ENCODE results near the gene JAK1. TPM values are rescaled to one million over a fixed set of nuclear protein-coding genes. Genes with fewer than 3 reads are reported as not detected.

JAK1 gene
- total and polyA plus RNA-seq, 10 of the 15 experiments (the other 5 are each of a cell fraction or from before 2014, with no cell fraction given), result 9.6 to 45.5 (median 35.7) TPM

- ATAC-seq (peak; percentile 66), DNase-seq (ENCODE audit: low read depth, low spot score) (no peak), FAIRE-seq (no peak)
- intact Hi-C loops (cut with micrococcal nuclease; ENCODE audit: unreplicated experiment), result no loop called here
- Histone ChIP-seq H3K4me3 (0 out of 2 replicates have a peak overlapping the region, but pooled peaks have one; percentile 28), H3K36me3 (ENCODE audit: control insufficient read depth in 2 of 2, insufficient read depth in 2 of 2, low read length in 1 of 2) (0 out of 4 replicates have a peak, but pooled peaks cover 0 to 2% of the 10 kb centered on the region in 2 experiments), H3K27me3 (replicated peaks in 1 of 2; ENCODE audit: control insufficient read depth in 2 of 2, insufficient read depth in 2 of 2, low read length in 1 of 2) (no peaks in the 10 kb centered on the region), H3K4me2 (ENCODE audit: control insufficient read depth, insufficient read depth) (peak overlapping the region; percentile 87), H3K4me1 (ENCODE audit: control insufficient read depth, insufficient read depth, low read length) (peaks cover 47% of the 10 kb centered on the region), H3K79me2 (ENCODE audit: control insufficient read depth, insufficient read depth, low read length) (peaks cover 28% of the 10 kb centered on the region), H3K9me3 (replicated peaks; ENCODE audit: control insufficient read depth, insufficient read depth, low read length) (no peaks in the 10 kb centered on the region), H2AFZ (ENCODE audit: control insufficient read depth, low read depth, low read length) (no peak overlapping the region), H4K20me1 (ENCODE audit: control insufficient read depth, insufficient read depth) (0 out of 2 replicates have a peak, but pooled peaks cover 4% of the 10 kb centered on the region), H3K9ac (ENCODE audit: control insufficient read depth, insufficient read depth, low read length) (peak overlapping the region; percentile 9; the same call in 1 of the 2 replicates), H3K27ac (ENCODE audit: control insufficient read depth, insufficient read depth) (peak overlapping the region; percentile 82)
- POLR2A ChIA-PET, result interaction anchor here (0.7 to 0.8 kb wide), 2 partner anchors 10 to 63 kb away, joined by 3 read pairs; no protein-coding TSS in a partner anchor
- WGBS (ENCODE audit: insufficient coverage, insufficient replicate concordance, low lambda C conversion rate, missing lambda C conversion rate), result 21% methylated on average over 4 of the region's 4 CpGs
- RAD21 ChIA-PET (ENCODE audit: unreplicated experiment), result interaction anchor here (0.8 to 1.0 kb wide), 2 partner anchors 25 to 64 kb away, joined by 3 read pairs; no protein-coding TSS in a partner anchor
- SMC1A ChIA-PET (ENCODE audit: uncharacterized antibody, unreplicated experiment), result interaction anchor here (0.9 to 4.6 kb wide), 3 partner anchors 11 to 63 kb away, joined by 3 to 24 read pairs (median 3); no protein-coding TSS in a partner anchor
- CTCF ChIA-PET, result interaction anchor here (0.6 kb wide), 1 partner anchor 554 kb away, joined by 3 read pairs; no protein-coding TSS in a partner anchor
- no TSS peak for BruUV-seq (replicated peaks)
- in situ Hi-C loops (cut with MboI), result loop anchor here (5.0 kb wide), 1 partner anchor 64 kb away; no protein-coding TSS in a partner anchor
- TF ChIP-seq PAX5 (IDR thresholded peaks at IDR 0.05; ENCODE audit: borderline replicate concordance, low read depth, low read length) (0 out of 2 replicates have a peak, but pooled peaks have one; percentile 9), RB1 (IDR thresholded peaks at IDR 0.05; ENCODE audit: borderline replicate concordance) (no peak), CUX1 (IDR thresholded peaks at IDR 0.05; ENCODE audit: insufficient replicate concordance, low read depth, low read length) (no peak), SUZ12 (IDR thresholded peaks at IDR 0.05; ENCODE audit: unreplicated experiment) (no peak), FOXM1 (IDR thresholded peaks at IDR 0.05; ENCODE audit: low read depth, low read length) (peak; percentile 51; the same call in 1 of the 2 replicates), NFIC (IDR thresholded peaks at IDR 0.05; ENCODE audit: low read depth, low read length) (peak; percentile 34), TCF12 (IDR thresholded peaks at IDR 0.05; ENCODE audit: low read depth, low read length) (0 out of 2 replicates have a peak, but pooled peaks have one; percentile 16), BMI1 (IDR thresholded peaks at IDR 0.05; ENCODE audit: borderline replicate concordance) (no peak), BCL11A (IDR thresholded peaks at IDR 0.05; ENCODE audit: low read depth, low read length) (0 out of 2 replicates have a peak, but pooled peaks have one; percentile 10), POU2F2 (IDR thresholded peaks at IDR 0.05; ENCODE audit: borderline replicate concordance, low read depth, low read length) (peak; percentile 89; the same call in 2 of the 3 replicates), NR2F1 (conservative IDR thresholded peaks at IDR 0.05) (no peak), ZZZ3 (IDR thresholded peaks at IDR 0.05; ENCODE audit: control insufficient read depth, insufficient read length, low read depth) (no peak)
- TF ChIP-seq, protein P1, sequence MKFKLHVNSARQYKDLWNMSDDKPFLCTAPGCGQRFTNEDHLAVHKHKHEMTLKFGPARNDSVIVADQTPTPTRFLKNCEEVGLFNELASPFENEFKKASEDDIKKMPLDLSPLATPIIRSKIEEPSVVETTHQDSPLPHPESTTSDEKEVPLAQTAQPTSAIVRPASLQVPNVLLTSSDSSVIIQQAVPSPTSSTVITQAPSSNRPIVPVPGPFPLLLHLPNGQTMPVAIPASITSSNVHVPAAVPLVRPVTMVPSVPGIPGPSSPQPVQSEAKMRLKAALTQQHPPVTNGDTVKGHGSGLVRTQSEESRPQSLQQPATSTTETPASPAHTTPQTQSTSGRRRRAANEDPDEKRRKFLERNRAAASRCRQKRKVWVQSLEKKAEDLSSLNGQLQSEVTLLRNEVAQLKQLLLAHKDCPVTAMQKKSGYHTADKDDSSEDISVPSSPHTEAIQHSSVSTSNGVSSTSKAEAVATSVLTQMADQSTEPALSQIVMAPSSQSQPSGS (IDR thresholded peaks at IDR 0.05; ENCODE audit: low read length), result peak; percentile 50
- TF ChIP-seq, protein P2, sequence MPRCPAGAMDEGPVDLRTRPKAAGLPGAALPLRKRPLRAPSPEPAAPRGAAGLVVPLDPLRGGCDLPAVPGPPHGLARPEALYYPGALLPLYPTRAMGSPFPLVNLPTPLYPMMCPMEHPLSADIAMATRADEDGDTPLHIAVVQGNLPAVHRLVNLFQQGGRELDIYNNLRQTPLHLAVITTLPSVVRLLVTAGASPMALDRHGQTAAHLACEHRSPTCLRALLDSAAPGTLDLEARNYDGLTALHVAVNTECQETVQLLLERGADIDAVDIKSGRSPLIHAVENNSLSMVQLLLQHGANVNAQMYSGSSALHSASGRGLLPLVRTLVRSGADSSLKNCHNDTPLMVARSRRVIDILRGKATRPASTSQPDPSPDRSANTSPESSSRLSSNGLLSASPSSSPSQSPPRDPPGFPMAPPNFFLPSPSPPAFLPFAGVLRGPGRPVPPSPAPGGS (IDR thresholded peaks at IDR 0.05; ENCODE audit: borderline replicate concordance, insufficient read depth, low read depth, low read length, poor library complexity, severe bottlenecking), result peak; percentile 33
These were observed 68.1 kb downstream of the JAK1 start for GRCh38 chr1:64898107-64898861.
